Right atrium auricular region (tissue), 2 donors: Measurements from ENCODE around the gene GRIN2B. TPM values are rescaled to one million over a fixed set of nuclear protein-coding genes. Genes with fewer than 3 reads are reported as not detected.

Experiments
- DNase-seq: peaks from one replicate; pipeline ENCODE4 v3.0.0-alpha.2; 2019; ENCODE audit warnings: low spot score
- H3K27ac ChIP-seq, 2 donors: fragments of 200-600 bp; sonication (generic); 1 replicate in 1 of 2; 2 replicates in 1 of 2; pipeline ENCODE4 v1.5.1; 2016 to 2019
- H3K27me3 ChIP-seq, 2 donors: fragments of 200-600 bp; sonication (generic); one replicate each; pipeline versions ENCODE4 v1.5.1 to v1.6.0; 2017 to 2019
- H3K36me3 ChIP-seq: fragments of 200-600 bp; sonication (generic); one replicate; pipeline ENCODE4 v1.5.1; 2016
- H3K4me1 ChIP-seq, 2 donors: fragments of 200-600 bp; sonication (generic); one replicate each; pipeline versions ENCODE4 v1.5.1 to v1.6.0; 2017 to 2019
- H3K4me3 ChIP-seq, 2 donors: fragments of 200-600 bp; sonication (generic); 1 replicate in 1 of 2; 2 replicates in 1 of 2; pipeline ENCODE4 v1.5.1; 2017 to 2019; ENCODE audit warnings: mild to moderate bottlenecking in 1 of 2, moderate library complexity in 1 of 2
- H3K9me3 ChIP-seq, 2 donors: fragments of 200-600 bp; sonication (generic); one replicate each; pipeline ENCODE4 v1.5.1; 2019
- CTCF ChIP-seq, 2 donors: fragments of 200-600 bp; sonication (generic); IDR thresholded peaks; one replicate each; pipeline ENCODE4 v1.5.1; 2019; ENCODE audit warnings: antibody characterized with exemption in 2 of 2
- total RNA-seq, 2 donors: library from RNA; depleted of rRNA; stranded (reverse); fragments of >200 nt; gene quantifications; one replicate each; pipeline ENCODE4 v1.1.0, GENCODE V29; 2016

Gene GRIN2B
- total RNA-seq, 2 donors from 2014 or later = not detected

- no peak for TF ChIP-seq CTCF (IDR thresholded peaks at IDR 0.05)
- Histone ChIP-seq H3K27ac (no peak overlapping the region), H3K27me3 (no peaks in the 10 kb centered on the region), H3K36me3 (no peaks in the 10 kb centered on the region), H3K4me3 (no peak overlapping the region), H3K4me1 (no peaks in the 10 kb centered on the region), H3K9me3 (no peaks in the 10 kb centered on the region)
- DNase-seq = no peak
These were observed 11.2 kb upstream of the GRIN2B start for GRCh38 chr12:13992585-13992984.

- DNase-seq = no peak
- Histone ChIP-seq H3K4me1 (no peaks in the 10 kb centered on the region), H3K36me3 (no peaks in the 10 kb centered on the region), H3K4me3 (no peak overlapping the region), H3K27ac (no peak overlapping the region), H3K9me3 (no peaks in the 10 kb centered on the region), H3K27me3 (no peaks in the 10 kb centered on the region)
- no peak for TF ChIP-seq CTCF (IDR thresholded peaks at IDR 0.05)
These were observed 10.7 kb upstream of the GRIN2B start for GRCh38 chr12:13992106-13992505.

- Histone ChIP-seq H3K27me3 (peaks cover 9 to 19% of the 10 kb centered on the region in 2 donors), H3K27ac (no peak overlapping the region)
These were observed 4.6 kb upstream of the GRIN2B start for GRCh38 chr12:13986031-13986430.

GRCh38 chr12:13981990-13982389 lies 588 bp upstream of the GRIN2B start:
- Histone ChIP-seq H3K27ac (no peak overlapping the region), H3K9me3 (no peaks in the 10 kb centered on the region), H3K4me1 (peaks cover 0 to 22% of the 10 kb centered on the region in 2 donors), H3K4me3 (peak overlapping the region in 1 of 2 donors; percentile 37), H3K27me3 (peaks cover 9 to 27% of the 10 kb centered on the region in 2 donors), H3K36me3 (no peaks in the 10 kb centered on the region)
- TF ChIP-seq CTCF (IDR thresholded peaks at IDR 0.05) = peak in 1 of 2 donors; percentile 44
- DNase-seq = no peak

More at GRCh38 chr12:13986031-13986430, 4.6 kb upstream of the GRIN2B start:
- Histone ChIP-seq H3K4me1 (peaks cover 0 to 11% of the 10 kb centered on the region in 2 donors), H3K4me3 (no peak overlapping the region), H3K9me3 (no peaks in the 10 kb centered on the region), H3K36me3 (no peaks in the 10 kb centered on the region)
- no peak for DNase-seq
- no peak for TF ChIP-seq CTCF (IDR thresholded peaks at IDR 0.05)

GRCh38 chr12:13980538-13981295 lies 685 bp downstream of the GRIN2B start:
- Histone ChIP-seq H3K27me3 (peaks cover 9 to 27% of the 10 kb centered on the region in 2 donors), H3K9me3 (no peaks in the 10 kb centered on the region), H3K27ac (no peak overlapping the region), H3K4me3 (peak overlapping the region in 1 of 2 donors; percentile 37), H3K36me3 (no peaks in the 10 kb centered on the region), H3K4me1 (peaks cover 0 to 22% of the 10 kb centered on the region in 2 donors)
- no peak for TF ChIP-seq CTCF (IDR thresholded peaks at IDR 0.05)
- no peak for DNase-seq
